AG04450 (cell line): ENCODE data around the gene GARIN5A. TPM values are rescaled to one million over a fixed set of nuclear protein-coding genes. Genes with fewer than 3 reads are reported as not detected.

Source experiments
- CTCF ChIA-PET: fragments of 300-600, 350-600 bp; formaldehyde crosslinking; extraction: SDS; loops from one replicate; lab custom pipeline; 2022; ENCODE audit warnings: antibody characterized with exemption, inconsistent platforms; lab: Charles Lee
- POLR2A ChIA-PET: fragments of 350-600 bp; formaldehyde crosslinking; extraction: SDS; loops from one replicate; lab custom pipeline; 2021; ENCODE audit warnings: antibody characterized with exemption, inconsistent platforms; lab: Yijun Ruan, JAX
- DNase-seq: peaks from one replicate; pipeline ENCODE4 v3.0.0-alpha.2; 2011; ENCODE audit warnings: low read depth, low spot score
- H3K27ac ChIP-seq: one replicate; pipeline ENCODE4 v1.5.1; 2012; ENCODE audit warnings: low read depth, low read length, control low read depth
- H3K27me3 ChIP-seq: one replicate; pipeline ENCODE4 v1.6.0; 2012; ENCODE audit warnings: low read length; ENCODE audit not compliant: control insufficient read depth, insufficient read depth
- H3K4me3 ChIP-seq: 2 replicates; pipeline ENCODE4 v1.5.1; 2011; ENCODE audit warnings: mild to moderate bottlenecking, low read depth, low read length, control low read depth
- H3K9me3 ChIP-seq: 2 replicates; pipeline ENCODE4 v1.5.1; 2012; ENCODE audit warnings: low read length; ENCODE audit not compliant: control insufficient read depth, insufficient read depth
- polyA plus RNA-seq: library from polyadenylated mRNA; depleted of rRNA; stranded (reverse); fragments of >200 nt; gene quantifications from 2 replicates; pipeline ENCODE4 v1.2.3, GENCODE V29; 2011
- TF ChIP-seq, protein P1 (sequence below): IDR thresholded peaks from 2 replicates; pipeline ENCODE4 v1.5.1; 2011; ENCODE audit warnings: low read depth, low read length, control low read depth, inconsistent platforms

The GARIN5A gene
- polyA plus RNA-seq, 1 experiment, result 0.32 TPM

DNA sequence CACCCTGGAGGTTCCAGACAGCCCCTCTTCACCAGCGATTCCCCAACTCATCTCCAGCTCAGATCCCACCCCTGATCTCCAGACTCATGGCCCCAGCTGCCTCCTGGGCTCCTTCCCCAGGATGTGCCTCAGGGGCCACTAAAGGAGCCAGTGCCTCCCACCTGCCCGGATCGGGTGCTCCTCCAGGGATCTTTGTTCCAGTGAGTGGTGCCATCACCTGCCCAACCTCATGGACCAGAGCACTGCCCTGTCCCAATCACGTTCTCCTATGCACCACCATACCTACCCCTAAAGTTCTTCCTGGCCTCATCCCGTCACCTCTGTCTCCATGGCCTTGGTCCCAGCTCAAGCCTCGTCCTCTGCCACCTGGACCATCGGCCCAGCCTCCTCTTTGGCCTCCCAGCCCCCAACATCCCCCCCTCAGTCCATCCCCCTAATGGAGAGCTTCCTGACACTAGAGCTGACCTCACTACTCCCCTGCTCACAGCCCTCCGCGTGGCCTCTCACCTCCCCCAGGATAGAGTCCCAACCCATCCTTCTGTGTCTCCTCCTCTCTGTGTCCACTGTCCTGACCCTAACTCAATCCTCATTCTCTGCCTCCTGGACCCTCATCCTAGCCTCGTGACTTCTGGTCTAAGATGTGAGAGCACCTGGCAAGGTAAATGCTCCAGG, 8.8 kb upstream of the GARIN5A start:
- Histone ChIP-seq H3K4me3 (no peak overlapping the region), H3K9me3 (peaks cover 9% of the 10 kb centered on the region), H3K27ac (no peak overlapping the region), H3K27me3 (peaks cover 15% of the 10 kb centered on the region)
- DNase-seq, result no peak
- POLR2A ChIA-PET, result no interaction called here
- TF ChIP-seq, protein P1, sequence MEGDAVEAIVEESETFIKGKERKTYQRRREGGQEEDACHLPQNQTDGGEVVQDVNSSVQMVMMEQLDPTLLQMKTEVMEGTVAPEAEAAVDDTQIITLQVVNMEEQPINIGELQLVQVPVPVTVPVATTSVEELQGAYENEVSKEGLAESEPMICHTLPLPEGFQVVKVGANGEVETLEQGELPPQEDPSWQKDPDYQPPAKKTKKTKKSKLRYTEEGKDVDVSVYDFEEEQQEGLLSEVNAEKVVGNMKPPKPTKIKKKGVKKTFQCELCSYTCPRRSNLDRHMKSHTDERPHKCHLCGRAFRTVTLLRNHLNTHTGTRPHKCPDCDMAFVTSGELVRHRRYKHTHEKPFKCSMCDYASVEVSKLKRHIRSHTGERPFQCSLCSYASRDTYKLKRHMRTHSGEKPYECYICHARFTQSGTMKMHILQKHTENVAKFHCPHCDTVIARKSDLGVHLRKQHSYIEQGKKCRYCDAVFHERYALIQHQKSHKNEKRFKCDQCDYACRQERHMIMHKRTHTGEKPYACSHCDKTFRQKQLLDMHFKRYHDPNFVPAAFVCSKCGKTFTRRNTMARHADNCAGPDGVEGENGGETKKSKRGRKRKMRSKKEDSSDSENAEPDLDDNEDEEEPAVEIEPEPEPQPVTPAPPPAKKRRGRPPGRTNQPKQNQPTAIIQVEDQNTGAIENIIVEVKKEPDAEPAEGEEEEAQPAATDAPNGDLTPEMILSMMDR, result no peak
- CTCF ChIA-PET, result no interaction called here

DNA sequence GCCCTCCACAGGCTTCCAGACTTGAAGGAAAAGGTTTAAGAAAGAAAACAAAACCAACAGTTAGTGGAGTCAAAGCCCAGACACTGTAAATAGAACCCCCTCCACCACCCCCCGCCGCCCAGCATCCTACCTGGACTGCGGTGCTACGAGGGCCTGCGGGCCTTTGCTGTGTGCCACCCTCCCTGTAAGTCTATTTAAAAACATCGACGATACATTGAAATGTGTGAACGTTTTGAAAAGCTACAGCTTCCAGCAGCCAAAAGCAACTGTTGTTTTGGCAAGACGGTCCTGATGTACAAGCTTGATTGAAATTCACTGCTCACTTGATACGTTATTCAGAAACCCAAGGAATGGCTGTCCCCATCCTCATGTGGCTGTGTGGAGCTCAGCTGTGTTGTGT, 6.3 kb upstream of the GARIN5A start:
- Histone ChIP-seq H3K27me3 (peaks cover 4% of the 10 kb centered on the region), H3K9me3 (peaks cover 10% of the 10 kb centered on the region), H3K4me3 (no peak overlapping the region), H3K27ac (no peak overlapping the region)
- no peak for DNase-seq
- ChIA-PET CTCF (no interaction called here), POLR2A (no interaction called here)
- TF ChIP-seq, protein P1, result no peak

DNA sequence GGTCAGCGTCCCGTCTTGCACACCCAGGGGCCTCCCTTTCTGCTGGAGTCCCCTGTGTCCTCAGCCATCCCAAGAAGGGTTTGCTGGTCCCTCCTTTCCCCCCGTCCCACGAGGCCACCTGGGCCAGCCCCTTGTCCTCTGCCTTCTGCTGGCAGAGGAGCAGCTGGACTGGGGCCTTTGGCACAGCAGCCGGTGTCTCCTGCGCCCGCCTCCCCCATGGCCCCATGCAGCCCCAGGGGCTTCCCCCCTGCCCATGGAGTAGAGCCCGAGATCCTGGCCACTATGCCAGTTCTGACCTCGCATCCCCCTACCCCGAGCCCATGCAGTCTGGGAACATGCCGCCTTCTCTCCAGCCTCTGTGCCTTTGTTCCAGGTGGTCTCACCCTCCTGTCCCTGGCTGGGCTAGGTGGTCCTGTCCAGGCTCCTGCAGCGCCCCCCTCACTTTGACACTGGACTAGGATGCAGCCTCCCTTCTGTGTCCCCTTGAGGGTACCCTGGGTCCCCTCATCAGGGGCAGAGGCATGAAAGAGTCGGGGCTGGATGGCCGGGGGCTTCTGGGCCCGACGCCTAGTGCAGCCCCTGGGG, 5.7 kb upstream of the GARIN5A start:
- no peak for DNase-seq
- Histone ChIP-seq H3K9me3 (peaks cover 7% of the 10 kb centered on the region), H3K4me3 (no peak overlapping the region), H3K27ac (no peak overlapping the region), H3K27me3 (peaks cover under 1% of the 10 kb centered on the region)
- ChIA-PET POLR2A (no interaction called here), CTCF (no interaction called here)
- TF ChIP-seq, protein P1, result no peak

DNA sequence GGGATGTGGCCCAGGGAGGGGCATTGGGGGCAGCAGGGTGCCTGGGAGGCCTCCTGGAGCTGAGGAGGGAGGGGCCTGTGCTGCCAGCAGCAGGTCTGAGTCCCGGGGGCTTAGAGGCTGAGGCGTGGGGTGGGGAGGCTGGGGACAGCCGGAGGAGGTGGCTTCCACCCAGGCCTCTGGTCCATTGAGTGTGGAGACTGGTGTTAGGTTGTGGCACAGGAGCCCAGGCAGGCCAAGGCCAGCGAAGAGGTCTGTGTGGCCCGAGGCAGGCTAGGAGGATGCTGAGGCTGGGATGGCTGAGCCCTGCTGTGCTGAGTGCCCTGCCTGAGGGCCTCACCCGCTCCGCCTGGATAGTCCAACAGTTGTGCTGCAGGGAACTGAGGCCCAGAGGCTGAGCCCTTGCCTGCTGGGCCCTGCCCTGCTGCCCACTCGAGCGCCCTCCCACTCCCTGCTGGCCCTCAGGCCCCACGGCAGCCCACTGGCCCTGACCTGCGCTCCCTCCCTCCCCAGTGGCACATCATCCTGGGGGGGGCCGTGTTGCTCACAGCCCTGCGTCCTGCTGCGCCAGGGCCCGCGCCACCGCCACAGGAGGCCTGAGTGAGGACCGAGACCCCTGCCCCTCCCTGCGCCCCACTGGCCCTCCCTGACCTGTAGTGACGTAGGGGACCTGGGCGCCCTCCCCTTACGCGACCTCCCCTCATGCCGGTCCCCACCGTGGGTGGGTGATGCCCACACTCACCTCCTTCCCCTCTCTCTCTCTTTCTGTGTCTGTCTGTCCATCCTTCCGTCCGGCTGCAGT, 4.9 kb upstream of the GARIN5A start:
- CTCF ChIA-PET, result no interaction called here
- TF ChIP-seq, protein P1, result no peak
- Histone ChIP-seq H3K9me3 (peaks cover 5% of the 10 kb centered on the region), H3K27ac (no peak overlapping the region), H3K4me3 (no peak overlapping the region), H3K27me3 (no peaks in the 10 kb centered on the region)
- POLR2A ChIA-PET, result no interaction called here
- no peak for DNase-seq
